Measurements from ENCODE around the gene ERP44. TPM values are rescaled to one million over a fixed set of nuclear protein-coding genes. Genes with fewer than 3 reads are reported as not detected.

The ERP44 gene
- total and polyA plus RNA-seq, 8 donors, result 1.2 to 32.9 (median 12.0) TPM

DNA sequence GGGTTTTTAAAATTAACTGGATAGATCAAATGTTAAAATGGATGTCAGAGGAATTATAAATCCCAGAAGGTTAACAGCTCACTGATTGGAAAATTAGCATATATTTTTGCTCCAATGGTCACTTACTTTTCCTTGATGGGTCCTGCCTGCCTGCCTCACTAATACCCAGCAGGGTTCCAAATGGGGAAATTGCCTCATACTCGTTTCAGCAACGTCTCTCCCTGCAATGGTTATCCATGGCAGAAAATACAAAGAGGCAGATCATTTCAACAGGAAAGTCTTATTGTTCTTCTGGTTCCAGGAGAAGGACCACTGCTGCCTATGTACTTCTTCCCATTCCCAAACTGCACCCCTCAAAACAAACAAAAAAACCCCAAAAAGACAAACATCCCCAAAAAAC is 71.3 kb downstream of the ERP44 start:
- WGBS, 5 donors, result 68 to 80% (median 75%) methylated on average over 2 of the region's 2 CpGs
- Histone ChIP-seq H3K27me3 (no peaks in the 10 kb centered on the region), H3K27ac (no peak overlapping the region), H3K9me3 (peaks cover 0 to 3% (median 0%) of the 10 kb centered on the region in 4 donors), H3K4me3 (no peak overlapping the region), H3K4me1 (peaks cover 0 to 22% (median 4%) of the 10 kb centered on the region in 4 donors), H3K36me3 (peaks cover 0 to 6% (median 0%) of the 10 kb centered on the region in 4 donors)
- intact Hi-C loops (cut with DNase I; ENCODE audit: low total_unique reads), result no loop called here
- no peak for DNase-seq
- TF ChIP-seq, protein P1, sequence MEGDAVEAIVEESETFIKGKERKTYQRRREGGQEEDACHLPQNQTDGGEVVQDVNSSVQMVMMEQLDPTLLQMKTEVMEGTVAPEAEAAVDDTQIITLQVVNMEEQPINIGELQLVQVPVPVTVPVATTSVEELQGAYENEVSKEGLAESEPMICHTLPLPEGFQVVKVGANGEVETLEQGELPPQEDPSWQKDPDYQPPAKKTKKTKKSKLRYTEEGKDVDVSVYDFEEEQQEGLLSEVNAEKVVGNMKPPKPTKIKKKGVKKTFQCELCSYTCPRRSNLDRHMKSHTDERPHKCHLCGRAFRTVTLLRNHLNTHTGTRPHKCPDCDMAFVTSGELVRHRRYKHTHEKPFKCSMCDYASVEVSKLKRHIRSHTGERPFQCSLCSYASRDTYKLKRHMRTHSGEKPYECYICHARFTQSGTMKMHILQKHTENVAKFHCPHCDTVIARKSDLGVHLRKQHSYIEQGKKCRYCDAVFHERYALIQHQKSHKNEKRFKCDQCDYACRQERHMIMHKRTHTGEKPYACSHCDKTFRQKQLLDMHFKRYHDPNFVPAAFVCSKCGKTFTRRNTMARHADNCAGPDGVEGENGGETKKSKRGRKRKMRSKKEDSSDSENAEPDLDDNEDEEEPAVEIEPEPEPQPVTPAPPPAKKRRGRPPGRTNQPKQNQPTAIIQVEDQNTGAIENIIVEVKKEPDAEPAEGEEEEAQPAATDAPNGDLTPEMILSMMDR (IDR thresholded peaks at IDR 0.05), result no peak
- TF ChIP-seq POLR2AphosphoS5 (IDR thresholded peaks at IDR 0.05), result no peak
- no peak for TF ChIP-seq EP300 (IDR thresholded peaks at IDR 0.05)
- no peak for TF ChIP-seq POLR2A (IDR thresholded peaks at IDR 0.05)

DNA sequence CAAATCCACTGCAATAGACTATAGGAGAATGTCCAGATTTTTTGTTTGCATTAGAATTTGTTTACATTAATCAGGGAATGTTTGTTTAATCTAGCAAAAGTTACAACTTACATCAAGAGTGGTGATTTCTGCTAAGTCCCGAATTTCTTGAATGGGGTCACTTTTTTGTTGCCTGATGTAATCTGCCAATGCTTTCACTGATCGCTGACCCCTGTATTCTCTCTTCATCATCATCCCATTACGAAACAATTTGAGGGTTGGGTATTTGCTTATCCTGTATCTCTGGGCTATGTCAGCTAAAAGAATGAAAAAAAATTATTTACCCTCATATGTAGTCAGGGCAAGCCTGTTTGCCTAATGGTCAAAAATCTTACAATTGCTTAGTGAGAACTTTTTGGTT is 76.9 kb downstream of the ERP44 start:
- no peak overlapping the region for H3K27ac ChIP-seq
- peaks cover 0 to 3% (median 0%) of the 10 kb centered on the region in 4 donors for H3K9me3 ChIP-seq
- 73 to 80% (median 78%) methylated on average over 3 of the region's 3 CpGs for WGBS, 5 donors
- DNase-seq, result no peak
- peaks cover 5 to 40% (median 34%) of the 10 kb centered on the region in 4 donors for H3K36me3 ChIP-seq
- TF ChIP-seq EP300 (IDR thresholded peaks at IDR 0.05), result no peak
- no peak for TF ChIP-seq POLR2A (IDR thresholded peaks at IDR 0.05)
- TF ChIP-seq, protein P1 (IDR thresholded peaks at IDR 0.05), result no peak
- no peak for TF ChIP-seq POLR2AphosphoS5 (IDR thresholded peaks at IDR 0.05)
- no peaks in the 10 kb centered on the region for H3K27me3 ChIP-seq
- H3K4me1 ChIP-seq, result no peaks in the 10 kb centered on the region
- intact Hi-C loops (cut with DNase I; ENCODE audit: low total_unique reads), result no loop called here
- H3K4me3 ChIP-seq, result no peak overlapping the region

DNA sequence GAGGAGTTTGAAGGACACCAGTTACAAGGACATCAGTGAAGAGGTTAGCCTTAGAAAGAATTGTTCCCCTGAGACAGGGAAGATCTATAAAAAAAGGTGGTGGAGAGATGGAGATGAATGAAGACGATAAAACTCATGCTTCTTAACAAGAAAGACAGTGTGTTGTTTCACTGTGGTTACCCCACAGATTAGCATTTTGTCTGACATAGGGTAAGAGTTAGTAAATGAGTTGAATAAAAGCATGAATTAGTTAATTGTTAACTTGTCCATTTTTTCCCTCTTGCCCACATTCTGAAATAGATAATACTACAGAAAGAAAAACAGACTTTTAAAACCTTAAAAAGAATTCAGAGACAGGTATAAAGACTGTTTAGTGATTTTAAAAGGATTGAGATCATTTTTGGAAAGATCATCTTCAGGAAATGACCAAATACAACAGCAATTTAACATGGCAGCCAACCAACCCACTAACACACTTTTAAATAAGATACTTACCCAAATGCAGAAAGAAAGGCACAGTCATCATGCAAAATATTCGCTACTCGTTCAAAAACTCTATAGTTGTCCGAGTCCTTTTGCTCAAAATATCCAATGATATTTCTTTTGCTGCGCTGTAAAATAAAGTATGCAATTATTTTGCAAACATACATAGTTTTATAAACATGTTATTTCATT is 78.5 kb downstream of the ERP44 start:
- Histone ChIP-seq H3K36me3 (peaks cover 10 to 55% (median 49%) of the 10 kb centered on the region in 4 donors), H3K27me3 (no peaks in the 10 kb centered on the region), H3K9me3 (peaks cover 0 to 3% (median 0%) of the 10 kb centered on the region in 4 donors), H3K4me3 (no peak overlapping the region), H3K4me1 (no peaks in the 10 kb centered on the region), H3K27ac (no peak overlapping the region)
- no peak for DNase-seq
- intact Hi-C loops (cut with DNase I; ENCODE audit: low total_unique reads), result no loop called here
- 92 to 97% (median 93%) methylated on average over 5 of the region's 5 CpGs for WGBS, 5 donors
- TF ChIP-seq POLR2AphosphoS5 (IDR thresholded peaks at IDR 0.05) (no peak), EP300 (IDR thresholded peaks at IDR 0.05) (no peak), POLR2A (IDR thresholded peaks at IDR 0.05) (no peak)
- TF ChIP-seq, protein P1 (IDR thresholded peaks at IDR 0.05), result no peak

DNA sequence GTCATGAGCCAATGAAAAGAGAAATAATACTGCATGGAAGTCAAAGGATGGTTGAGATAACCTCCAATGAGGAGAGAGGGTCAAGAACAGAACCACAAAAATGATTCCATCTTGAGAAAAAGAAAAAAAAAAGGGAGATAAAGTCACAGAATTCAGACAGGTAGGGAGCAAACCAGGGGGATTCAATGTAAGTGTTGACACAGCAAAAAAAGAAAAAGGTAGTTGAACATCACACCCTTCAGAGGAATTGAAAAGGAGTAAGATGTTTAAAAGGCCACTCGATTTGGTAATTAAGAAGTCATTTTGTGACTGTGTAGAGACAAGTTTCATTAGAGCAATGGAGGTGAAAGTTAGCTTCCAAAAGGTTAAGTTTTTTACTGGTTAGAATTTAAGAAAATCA is 79.3 kb downstream of the ERP44 start:
- Histone ChIP-seq H3K36me3 (peaks cover 10 to 62% (median 56%) of the 10 kb centered on the region in 4 donors), H3K4me1 (peaks cover 0 to 3% (median 0%) of the 10 kb centered on the region in 4 donors), H3K9me3 (no peaks in the 10 kb centered on the region), H3K27ac (no peak overlapping the region), H3K27me3 (no peaks in the 10 kb centered on the region), H3K4me3 (no peak overlapping the region)
- WGBS, 5 donors, result 95 to 100% (median 98%) methylated on average over 1 of the region's 1 CpG
- DNase-seq, result no peak
- intact Hi-C loops (cut with DNase I; ENCODE audit: low total_unique reads), result no loop called here
- TF ChIP-seq EP300 (IDR thresholded peaks at IDR 0.05) (no peak), POLR2A (IDR thresholded peaks at IDR 0.05) (no peak), POLR2AphosphoS5 (IDR thresholded peaks at IDR 0.05) (no peak)
- TF ChIP-seq, protein P1 (IDR thresholded peaks at IDR 0.05), result no peak
